Ovary (tissue), 3 donors: Measurements from ENCODE around the gene TAS2R4.

Source experiments
- EP300 ChIP-seq: sonication (generic); formaldehyde crosslinking; IDR thresholded peaks from one replicate; pipeline ENCODE4 v1.6.1; 2017; ENCODE audit warnings: antibody characterized with exemption
- POLR2A ChIP-seq: fragments of 450-650 bp; IDR thresholded peaks from one replicate; pipeline ENCODE4 v1.6.1; 2017; ENCODE audit warnings: antibody characterized with exemption, mild to moderate bottlenecking, moderate library complexity
- TF ChIP-seq, protein P1 (sequence below), 3 donors: fragments of 450-650 bp in 2 of 3; fragments of 200-600 bp in 1 of 3; IDR thresholded peaks; one replicate each; pipeline versions ENCODE4 v1.5.1 to v1.8.0; 2016 to 2022; ENCODE audit warnings: antibody characterized with exemption in 3 of 3, mild to moderate bottlenecking in 1 of 3
- donor health status: DM: no; HTN: no; CAD: no.

DNA sequence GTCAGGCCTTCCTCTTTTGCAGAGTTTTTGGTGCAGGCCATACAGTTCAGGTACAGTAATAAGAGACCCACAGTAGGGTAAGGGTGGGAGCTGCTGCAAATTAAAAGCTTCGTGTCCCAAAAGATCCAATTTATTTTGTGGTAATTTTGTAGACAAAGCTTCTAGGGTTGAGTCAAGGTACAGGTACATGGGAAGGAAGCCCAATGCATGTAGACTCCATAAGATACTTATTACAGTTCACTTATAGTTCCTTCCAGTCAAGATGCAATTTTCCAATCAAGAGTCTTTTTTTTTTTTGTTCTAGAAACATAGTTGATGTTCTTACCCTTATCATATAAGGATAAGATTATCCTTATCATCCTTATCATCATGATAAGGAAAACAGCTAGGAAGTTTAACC lies at the start of gene TAS2R4:
- TF ChIP-seq, protein P1, sequence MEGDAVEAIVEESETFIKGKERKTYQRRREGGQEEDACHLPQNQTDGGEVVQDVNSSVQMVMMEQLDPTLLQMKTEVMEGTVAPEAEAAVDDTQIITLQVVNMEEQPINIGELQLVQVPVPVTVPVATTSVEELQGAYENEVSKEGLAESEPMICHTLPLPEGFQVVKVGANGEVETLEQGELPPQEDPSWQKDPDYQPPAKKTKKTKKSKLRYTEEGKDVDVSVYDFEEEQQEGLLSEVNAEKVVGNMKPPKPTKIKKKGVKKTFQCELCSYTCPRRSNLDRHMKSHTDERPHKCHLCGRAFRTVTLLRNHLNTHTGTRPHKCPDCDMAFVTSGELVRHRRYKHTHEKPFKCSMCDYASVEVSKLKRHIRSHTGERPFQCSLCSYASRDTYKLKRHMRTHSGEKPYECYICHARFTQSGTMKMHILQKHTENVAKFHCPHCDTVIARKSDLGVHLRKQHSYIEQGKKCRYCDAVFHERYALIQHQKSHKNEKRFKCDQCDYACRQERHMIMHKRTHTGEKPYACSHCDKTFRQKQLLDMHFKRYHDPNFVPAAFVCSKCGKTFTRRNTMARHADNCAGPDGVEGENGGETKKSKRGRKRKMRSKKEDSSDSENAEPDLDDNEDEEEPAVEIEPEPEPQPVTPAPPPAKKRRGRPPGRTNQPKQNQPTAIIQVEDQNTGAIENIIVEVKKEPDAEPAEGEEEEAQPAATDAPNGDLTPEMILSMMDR (IDR thresholded peaks at IDR 0.05) = no peak
- TF ChIP-seq POLR2A = no peak
- no peak for TF ChIP-seq EP300
